GM12872 (cell line): ENCODE data around the gene DSE.

Source experiments
- TF ChIP-seq, protein P1 (sequence below): IDR thresholded peaks from 3 replicates; pipeline ENCODE4 v1.5.1; 2011; ENCODE audit warnings: low read depth, mild to moderate bottlenecking, low read length, moderate library complexity; ENCODE audit not compliant: insufficient read depth

Gene DSE

DNA sequence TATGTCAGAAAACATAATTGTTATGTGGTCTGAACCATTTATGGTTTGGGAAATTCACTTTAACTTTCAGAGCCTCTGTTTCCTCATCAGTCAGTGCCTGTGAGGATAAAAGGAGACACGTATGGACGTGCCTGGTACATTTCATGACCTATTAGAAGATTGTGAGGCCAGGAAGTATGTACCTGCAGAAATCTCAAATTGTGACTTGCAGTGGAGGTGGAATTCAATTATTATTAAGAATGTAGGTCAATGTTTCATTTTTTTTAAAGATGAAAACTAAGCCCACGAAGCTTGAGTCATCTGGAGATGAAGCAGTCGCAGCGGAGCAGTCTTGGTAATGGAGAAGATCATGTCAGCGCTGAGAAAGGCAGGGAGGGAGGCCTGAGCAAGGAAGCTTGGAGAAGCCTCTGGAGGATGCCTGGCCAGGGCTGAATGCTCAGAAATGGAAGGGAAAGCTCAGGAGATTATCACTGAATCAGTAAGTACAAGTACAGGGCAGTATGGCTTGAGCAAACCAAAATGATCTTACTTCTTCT, 3.9 kb upstream of the DSE start:
- TF ChIP-seq, protein P1, sequence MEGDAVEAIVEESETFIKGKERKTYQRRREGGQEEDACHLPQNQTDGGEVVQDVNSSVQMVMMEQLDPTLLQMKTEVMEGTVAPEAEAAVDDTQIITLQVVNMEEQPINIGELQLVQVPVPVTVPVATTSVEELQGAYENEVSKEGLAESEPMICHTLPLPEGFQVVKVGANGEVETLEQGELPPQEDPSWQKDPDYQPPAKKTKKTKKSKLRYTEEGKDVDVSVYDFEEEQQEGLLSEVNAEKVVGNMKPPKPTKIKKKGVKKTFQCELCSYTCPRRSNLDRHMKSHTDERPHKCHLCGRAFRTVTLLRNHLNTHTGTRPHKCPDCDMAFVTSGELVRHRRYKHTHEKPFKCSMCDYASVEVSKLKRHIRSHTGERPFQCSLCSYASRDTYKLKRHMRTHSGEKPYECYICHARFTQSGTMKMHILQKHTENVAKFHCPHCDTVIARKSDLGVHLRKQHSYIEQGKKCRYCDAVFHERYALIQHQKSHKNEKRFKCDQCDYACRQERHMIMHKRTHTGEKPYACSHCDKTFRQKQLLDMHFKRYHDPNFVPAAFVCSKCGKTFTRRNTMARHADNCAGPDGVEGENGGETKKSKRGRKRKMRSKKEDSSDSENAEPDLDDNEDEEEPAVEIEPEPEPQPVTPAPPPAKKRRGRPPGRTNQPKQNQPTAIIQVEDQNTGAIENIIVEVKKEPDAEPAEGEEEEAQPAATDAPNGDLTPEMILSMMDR = no peak

GRCh38 chr6:116369540-116369939, 1.2 kb upstream of the DSE start:
- TF ChIP-seq, protein P1 = no peak

DNA sequence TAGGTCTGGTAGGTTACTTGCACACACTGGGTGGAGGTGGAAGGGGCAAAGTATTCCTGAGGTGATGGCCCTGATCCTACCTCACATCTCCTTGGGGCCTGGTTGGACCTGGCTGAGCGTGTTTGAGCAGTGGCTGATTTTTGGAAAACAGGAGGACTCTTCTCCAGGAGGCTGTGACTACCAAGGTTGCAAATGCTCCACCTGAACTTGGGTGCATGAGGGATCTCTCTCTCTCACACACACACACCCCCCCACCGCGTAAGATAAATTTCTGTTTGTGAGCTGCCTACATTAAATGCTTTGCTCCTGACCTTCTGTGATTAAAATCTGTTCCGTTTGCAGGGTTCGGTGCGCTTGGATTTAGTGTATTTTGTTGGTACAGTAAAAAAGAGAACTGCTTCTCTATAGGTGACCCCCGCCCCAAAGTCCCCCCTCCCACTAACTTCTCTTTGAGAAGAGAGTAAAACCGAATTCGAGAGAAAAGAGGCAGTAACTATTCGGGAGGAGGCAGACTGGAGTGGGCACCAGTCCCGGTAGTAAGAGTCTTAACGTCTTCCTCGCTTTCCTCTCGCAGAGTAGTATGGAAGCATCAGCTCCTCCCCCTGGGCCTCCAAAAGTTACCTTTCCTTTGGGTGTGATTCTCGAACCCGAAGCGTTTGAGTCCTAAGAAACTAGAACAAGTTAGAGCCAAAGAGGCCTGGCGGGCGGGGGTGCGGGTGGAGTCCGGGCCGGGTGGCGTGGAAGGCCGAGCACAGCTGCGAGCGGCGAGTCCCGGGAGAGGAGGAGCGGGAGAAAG, 585 bp upstream of the DSE start:
- TF ChIP-seq, protein P1 = no peak

DNA sequence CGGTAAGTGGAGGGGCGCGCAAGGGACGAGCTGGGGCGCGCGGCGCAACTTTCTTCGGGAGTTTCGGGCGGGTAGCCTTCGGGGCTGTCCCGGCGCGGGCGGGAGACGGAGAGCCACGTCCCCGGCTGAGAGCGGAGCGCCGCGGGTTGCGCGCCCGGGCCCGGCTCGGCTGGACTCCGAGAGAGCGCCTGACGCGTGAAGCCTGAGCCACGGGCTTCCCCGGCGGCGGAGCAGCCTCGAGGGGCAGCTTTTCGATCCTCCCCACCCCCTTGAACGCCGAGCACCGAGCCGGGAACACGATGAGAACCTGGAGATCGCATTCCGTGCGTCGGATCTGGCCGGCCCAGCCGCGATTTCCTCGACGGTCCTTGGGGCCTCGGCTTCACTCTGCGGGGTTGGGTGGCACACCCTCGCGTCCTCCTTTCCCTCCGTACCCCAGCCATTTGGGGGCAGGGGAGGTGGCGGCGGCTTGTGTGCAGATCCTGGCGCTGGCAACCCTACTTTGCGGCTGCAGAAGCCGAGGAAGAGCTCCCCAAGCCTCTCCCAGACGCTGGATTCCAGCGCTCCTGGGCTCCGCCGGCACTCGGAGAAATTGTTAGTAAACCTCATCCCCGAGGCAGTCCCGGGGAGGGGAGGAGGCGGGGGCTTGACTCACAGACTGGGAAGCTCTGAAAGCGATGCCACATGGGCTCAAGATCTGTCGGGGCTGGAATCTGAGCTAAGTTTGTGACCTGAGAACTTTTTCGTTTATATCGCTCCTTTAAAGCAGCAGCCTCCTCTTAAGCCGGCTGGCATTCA, 572 bp downstream of the DSE start:
- TF ChIP-seq, protein P1 = no peak

DNA sequence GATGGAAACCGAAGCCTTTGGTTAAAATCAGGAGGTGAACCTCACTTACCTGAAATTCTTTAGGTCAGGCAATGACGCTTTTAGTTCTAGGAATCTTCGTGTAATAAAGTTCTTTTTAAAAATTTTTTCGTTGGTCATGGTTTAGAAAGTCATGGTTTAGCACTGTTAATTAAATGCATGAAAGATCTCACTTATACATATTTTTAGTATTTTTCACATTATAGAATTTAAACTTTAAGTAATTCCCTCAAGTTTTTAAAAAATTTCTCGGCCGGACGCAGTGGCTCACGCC, 1.1 kb downstream of the DSE start:
- TF ChIP-seq, protein P1 = no peak

DNA sequence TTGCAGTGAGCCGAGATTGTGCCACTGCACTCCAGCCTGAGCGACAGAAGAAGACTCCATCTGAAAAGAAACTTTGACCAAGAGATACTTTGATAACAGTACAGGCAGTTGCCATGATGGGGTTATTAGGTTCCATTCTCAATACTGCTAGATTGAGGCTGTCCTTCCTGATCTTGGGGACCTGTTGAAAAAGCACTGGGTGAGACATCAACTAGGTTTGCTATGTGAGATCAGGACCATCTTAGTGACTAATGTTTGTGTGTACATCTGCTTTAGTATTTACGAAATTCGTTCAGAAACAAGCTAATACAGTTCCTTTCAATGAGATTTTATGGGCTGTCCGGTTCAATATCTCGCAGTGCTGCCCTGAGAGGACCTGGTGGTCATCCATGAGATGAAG, 2.6 kb downstream of the DSE start:
- TF ChIP-seq, protein P1 = no peak

GRCh38 chr6:116373940-116374339, 3.2 kb downstream of the DSE start:
- TF ChIP-seq, protein P1 = no peak
